ENCODE measurements around the gene AXIN2. TPM values are rescaled to one million over a fixed set of nuclear protein-coding genes. Genes with fewer than 3 reads are reported as not detected.

Gene AXIN2
- polyA plus RNA-seq, 1 donor from 2014 or later, result 26.7 TPM

GRCh38 chr17:65544672-65545071 is 16.8 kb downstream of the AXIN2 start:
- TF ChIP-seq EZH2 (IDR thresholded peaks at IDR 0.05; ENCODE audit: borderline replicate concordance, insufficient read depth, low read length, poor library complexity, severe bottlenecking) (no peak), REST (IDR thresholded peaks at IDR 0.05; ENCODE audit: borderline replicate concordance) (no peak), TAF1 (IDR thresholded peaks at IDR 0.05; ENCODE audit: low read depth) (no peak), RAD21 (conservative IDR thresholded peaks at IDR 0.05) (no peak), POLR2AphosphoS5 (IDR thresholded peaks at IDR 0.05) (no peak), SMC3 (conservative IDR thresholded peaks at IDR 0.05; ENCODE audit: poor library complexity) (no peak), EP300 (conservative IDR thresholded peaks at IDR 0.05; ENCODE audit: poor library complexity, severe bottlenecking) (no peak), MXI1 (conservative IDR thresholded peaks at IDR 0.05; ENCODE audit: poor library complexity, severe bottlenecking) (no peak)
- TF ChIP-seq, protein P1, sequence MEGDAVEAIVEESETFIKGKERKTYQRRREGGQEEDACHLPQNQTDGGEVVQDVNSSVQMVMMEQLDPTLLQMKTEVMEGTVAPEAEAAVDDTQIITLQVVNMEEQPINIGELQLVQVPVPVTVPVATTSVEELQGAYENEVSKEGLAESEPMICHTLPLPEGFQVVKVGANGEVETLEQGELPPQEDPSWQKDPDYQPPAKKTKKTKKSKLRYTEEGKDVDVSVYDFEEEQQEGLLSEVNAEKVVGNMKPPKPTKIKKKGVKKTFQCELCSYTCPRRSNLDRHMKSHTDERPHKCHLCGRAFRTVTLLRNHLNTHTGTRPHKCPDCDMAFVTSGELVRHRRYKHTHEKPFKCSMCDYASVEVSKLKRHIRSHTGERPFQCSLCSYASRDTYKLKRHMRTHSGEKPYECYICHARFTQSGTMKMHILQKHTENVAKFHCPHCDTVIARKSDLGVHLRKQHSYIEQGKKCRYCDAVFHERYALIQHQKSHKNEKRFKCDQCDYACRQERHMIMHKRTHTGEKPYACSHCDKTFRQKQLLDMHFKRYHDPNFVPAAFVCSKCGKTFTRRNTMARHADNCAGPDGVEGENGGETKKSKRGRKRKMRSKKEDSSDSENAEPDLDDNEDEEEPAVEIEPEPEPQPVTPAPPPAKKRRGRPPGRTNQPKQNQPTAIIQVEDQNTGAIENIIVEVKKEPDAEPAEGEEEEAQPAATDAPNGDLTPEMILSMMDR (IDR thresholded peaks at IDR 0.05; ENCODE audit: poor library complexity, severe bottlenecking), result no peak
- Histone ChIP-seq H3K9ac (ENCODE audit: low read length) (no peak overlapping the region), H3K27me3 (ENCODE audit: insufficient read depth, low read depth, low read length) (no peaks in the 10 kb centered on the region), H3K4me2 (ENCODE audit: low read length) (no peak overlapping the region), H3K27ac (ENCODE audit: low read length) (no peak overlapping the region), H3K36me3 (ENCODE audit: insufficient read depth, low read length) (peaks cover 19% of the 10 kb centered on the region), H3F3A (ENCODE audit: insufficient read depth, low read length, poor library complexity, severe bottlenecking) (no peaks in the 10 kb centered on the region), H3K79me2 (replicated peaks; ENCODE audit: insufficient read depth, low read length) (peaks cover 46% of the 10 kb centered on the region), H4K20me1 (ENCODE audit: insufficient read depth) (peaks cover 3% of the 10 kb centered on the region), H3K9me2 (ENCODE audit: insufficient read depth, low read length) (no peaks in the 10 kb centered on the region), H3K4me3 (ENCODE audit: low read length) (no peak overlapping the region), H3K9me3 (ENCODE audit: low read length) (no peaks in the 10 kb centered on the region), H2AFZ (ENCODE audit: low read depth, low read length) (no peak overlapping the region)

DNA sequence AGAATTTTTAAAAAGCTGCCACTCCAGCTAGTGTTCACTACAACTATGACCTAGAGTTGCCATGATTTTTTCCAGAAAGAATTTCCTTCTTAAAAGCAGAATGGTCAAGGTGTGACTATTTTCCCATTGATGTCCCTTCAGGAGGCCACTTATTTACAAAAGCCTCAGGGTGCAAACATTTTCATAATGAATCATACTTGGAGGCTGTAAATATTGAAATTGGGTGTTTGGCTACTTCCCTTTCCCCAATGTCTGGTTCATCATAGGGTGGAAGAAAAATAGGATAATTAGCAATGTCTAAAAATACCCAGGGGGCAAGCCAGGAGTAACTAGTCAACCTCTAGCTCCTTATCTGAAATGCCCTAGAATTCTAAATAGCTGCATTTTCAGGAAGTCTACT is 18.8 kb downstream of the AXIN2 start:
- Histone ChIP-seq H3K9me2 (ENCODE audit: insufficient read depth, low read length) (no peaks in the 10 kb centered on the region), H3K79me2 (replicated peaks; ENCODE audit: insufficient read depth, low read length) (peaks cover 26% of the 10 kb centered on the region), H4K20me1 (ENCODE audit: insufficient read depth) (peaks cover 3% of the 10 kb centered on the region)

More for the DNA sequence above, 18.8 kb downstream of the AXIN2 start:
- Histone ChIP-seq H2AFZ (ENCODE audit: low read depth, low read length) (no peak overlapping the region), H3K36me3 (ENCODE audit: insufficient read depth, low read length) (peaks cover 8% of the 10 kb centered on the region), H3K4me2 (ENCODE audit: low read length) (no peak overlapping the region), H3K9me3 (ENCODE audit: low read length) (no peaks in the 10 kb centered on the region), H3K27me3 (ENCODE audit: insufficient read depth, low read depth, low read length) (no peaks in the 10 kb centered on the region), H3F3A (ENCODE audit: insufficient read depth, low read length, poor library complexity, severe bottlenecking) (no peaks in the 10 kb centered on the region), H3K4me3 (ENCODE audit: low read length) (no peak overlapping the region), H3K27ac (ENCODE audit: low read length) (no peak overlapping the region), H3K9ac (ENCODE audit: low read length) (no peak overlapping the region)
- TF ChIP-seq MXI1 (conservative IDR thresholded peaks at IDR 0.05; ENCODE audit: poor library complexity, severe bottlenecking) (no peak), EP300 (conservative IDR thresholded peaks at IDR 0.05; ENCODE audit: poor library complexity, severe bottlenecking) (no peak), POLR2AphosphoS5 (IDR thresholded peaks at IDR 0.05) (no peak), RAD21 (conservative IDR thresholded peaks at IDR 0.05) (no peak), SMC3 (conservative IDR thresholded peaks at IDR 0.05; ENCODE audit: poor library complexity) (no peak), EZH2 (IDR thresholded peaks at IDR 0.05; ENCODE audit: borderline replicate concordance, insufficient read depth, low read length, poor library complexity, severe bottlenecking) (no peak), REST (IDR thresholded peaks at IDR 0.05; ENCODE audit: borderline replicate concordance) (no peak), TAF1 (IDR thresholded peaks at IDR 0.05; ENCODE audit: low read depth) (no peak)
- TF ChIP-seq, protein P1 (IDR thresholded peaks at IDR 0.05; ENCODE audit: poor library complexity, severe bottlenecking), result no peak
